Limb (tissue), 2 donors: ENCODE measurements around the gene ANKRD30A.
"Not testable (repeated sequence)": the region's sequence is repeated elsewhere in the genome, so short reads cannot be mapped to it uniquely, and the experiment has no call there.

Experiments
- DNase-seq, 2 donors: peaks; one replicate each; pipeline ENCODE4 v3.0.0-alpha.2; 2016; ENCODE audit errors: extremely low spot score in 2 of 2

Gene ANKRD30A

GRCh38 chr10:37268266-37268665 lies 142.9 kb downstream of the ANKRD30A start:
- no peak for DNase-seq

- DNase-seq, result no peak
Measured at GRCh38 chr10:37269554-37270256, 144.3 kb downstream of the ANKRD30A start.

- no peak for DNase-seq
Measured at GRCh38 chr10:37275216-37275777, 149.9 kb downstream of the ANKRD30A start.

GRCh38 chr10:37285063-37285462 lies 159.7 kb downstream of the ANKRD30A start:
- DNase-seq, result no peak

GRCh38 chr10:37289833-37290464 lies 164.6 kb downstream of the ANKRD30A start:
- DNase-seq, result no peak

- DNase-seq, result no peak
Measured at GRCh38 chr10:37301271-37301670, 175.9 kb downstream of the ANKRD30A start.

- no peak for DNase-seq
Measured at GRCh38 chr10:37304036-37304435, 178.6 kb downstream of the ANKRD30A start.

GRCh38 chr10:37314350-37314749 lies 189.0 kb downstream of the ANKRD30A start:
- no peak for DNase-seq

GRCh38 chr10:37314862-37315261 lies 189.5 kb downstream of the ANKRD30A start:
- DNase-seq, result no peak

GRCh38 chr10:37344413-37344812 lies 219.0 kb downstream of the ANKRD30A start:
- no peak for DNase-seq

- no peak for DNase-seq
Measured at GRCh38 chr10:37379991-37380390, 254.6 kb downstream of the ANKRD30A start.

GRCh38 chr10:37381271-37381670 lies 255.9 kb downstream of the ANKRD30A start:
- DNase-seq, result no peak

GRCh38 chr10:37384923-37385322 lies 259.5 kb downstream of the ANKRD30A start:
- no peak for DNase-seq

- DNase-seq, result no peak
Measured at GRCh38 chr10:37390926-37391325, 265.5 kb downstream of the ANKRD30A start.

GRCh38 chr10:37400774-37401173 lies 275.4 kb downstream of the ANKRD30A start:
- not testable (repeated sequence) for DNase-seq

- DNase-seq, result no peak
Measured at GRCh38 chr10:37401225-37401624, 275.8 kb downstream of the ANKRD30A start.

- DNase-seq, result no peak
Measured at GRCh38 chr10:37403776-37404175, 278.4 kb downstream of the ANKRD30A start.
